Measurements from ENCODE around the gene NDUFA8. TPM values are rescaled to one million over a fixed set of nuclear protein-coding genes. Genes with fewer than 3 reads are reported as not detected.

The NDUFA8 gene
- total and polyA plus RNA-seq, 2 of the 4 experiments (the other 2 are of a cell fraction) = 45.2 to 98.1 TPM

DNA sequence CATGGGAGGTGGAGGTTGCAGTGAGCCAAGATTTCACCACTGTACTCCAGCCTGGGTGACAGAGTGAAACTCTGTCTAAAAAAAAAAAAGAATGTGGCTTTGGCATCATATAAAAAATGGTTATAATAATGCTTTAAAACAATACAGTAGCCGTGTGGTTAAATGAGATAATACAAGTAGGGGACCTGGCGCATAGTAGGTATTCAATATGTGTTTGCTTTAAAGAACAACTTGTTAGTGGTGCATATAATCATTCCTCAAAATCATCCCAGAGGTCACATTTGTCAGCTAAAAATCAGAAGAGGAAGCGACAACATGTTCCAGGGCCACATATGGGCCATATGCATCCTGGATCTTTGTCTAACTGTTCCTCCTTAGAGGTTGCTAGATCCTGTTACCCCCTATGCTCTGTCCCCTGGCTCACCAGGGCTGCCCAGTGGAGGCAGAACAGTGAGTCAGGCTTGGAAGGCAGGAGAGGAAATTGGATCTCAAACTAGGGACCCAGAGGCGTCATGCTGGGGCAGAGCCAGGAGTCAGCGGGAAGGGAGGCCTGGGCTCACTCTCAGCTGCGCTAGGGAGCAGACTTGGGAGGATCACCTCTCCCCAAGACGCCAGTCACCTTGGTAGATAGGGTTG lies 41.5 kb upstream of the NDUFA8 start:
- Histone ChIP-seq H2AK9ac (replicated peaks; ENCODE audit: low read depth, low read length, poor library complexity) (no peak overlapping the region), H3K4me3 (ENCODE audit: insufficient read depth, low read depth, low read length) (no peak overlapping the region), H3K4me1 (ENCODE audit: control insufficient read depth, insufficient read depth, low read length) (peaks cover 5% of the 10 kb centered on the region; the same call in 1 of the 2 replicates), H4K8ac (ENCODE audit: low read depth in 2 of 2, low read length in 2 of 2) (no peak overlapping the region), H3K36me3 (ENCODE audit: control insufficient read depth, insufficient read depth, low read length) (no peaks in the 10 kb centered on the region), H3K9ac (ENCODE audit: low read depth, low read length) (no peak overlapping the region), H2BK15ac (ENCODE audit: low read depth, low read length) (no peak overlapping the region), H4K91ac (ENCODE audit: insufficient read depth, low read depth, low read length) (no peak overlapping the region), H4K20me1 (ENCODE audit: insufficient read depth, low read length) (peaks cover 4% of the 10 kb centered on the region; the same call in 1 of the 2 replicates), H2AK5ac (ENCODE audit: low read depth, low read length) (no peak overlapping the region), H2BK5ac (ENCODE audit: low read depth, low read length, poor library complexity, severe bottlenecking) (no peak overlapping the region), H3K4ac (ENCODE audit: low read depth, low read length) (no peak overlapping the region), H3K14ac (replicated peaks; ENCODE audit: low read depth, low read length) (no peak overlapping the region), H3K23ac (ENCODE audit: low read depth, low read length) (no peak overlapping the region), H3K18ac (ENCODE audit: low read depth, low read length) (no peak overlapping the region), H3K27ac (ENCODE audit: insufficient read depth, low read length) (no peak overlapping the region), H4K5ac (ENCODE audit: low read depth, low read length) (no peak overlapping the region), H2AFZ (replicated peaks; ENCODE audit: low read length, poor library complexity) (peak overlapping the region; percentile 38), H3K56ac (ENCODE audit: extremely low read depth, insufficient read depth, low read length) (no peak overlapping the region), H3K9me1 (ENCODE audit: insufficient read depth, low read length) (no peaks in the 10 kb centered on the region; the same call in 1 of the 2 replicates), H3K79me1 (ENCODE audit: low read depth in 1 of 2, low read length in 2 of 2) (no peaks in the 10 kb centered on the region), H3K27me3 (ENCODE audit: control insufficient read depth, insufficient read depth, low read length) (peaks cover 17% of the 10 kb centered on the region), H2BK120ac (ENCODE audit: low read depth, low read length) (no peak overlapping the region), H2BK20ac (ENCODE audit: low read depth, low read length) (no peak overlapping the region), H3K9me3 (ENCODE audit: control insufficient read depth, insufficient read depth, low read length) (no peaks in the 10 kb centered on the region), H3K4me2 (ENCODE audit: low read depth, low read length) (no peak overlapping the region)
- no TSS peak for BruUV-seq (replicated peaks)
- dilution Hi-C loops (cut with HindIII; ENCODE audit: low sequenced_read_pairs, unreplicated experiment) (no loop called here), intact Hi-C loops (cut with micrococcal nuclease) (no loop called here), in situ Hi-C loops (cut with MboI; ENCODE audit: low sequenced_read_pairs) (no loop called here)
- CTCF ChIA-PET = no interaction called here
- peak; percentile 80 for ATAC-seq (ENCODE audit: low read depth)
- WGBS, 2 experiments (ENCODE audit: extremely low coverage in 2 of 2, insufficient read length in 1 of 2) = no CpG with 5 or more reads among the region's 7 CpGs
- peak; percentile 79 for DNase-seq
- POLR2A ChIA-PET (ENCODE audit: unreplicated experiment) = no interaction called here
- 0 out of 2 replicates have a peak, but pooled peaks have one; percentile 23 for TF ChIP-seq MAZ (IDR thresholded peaks at IDR 0.05; ENCODE audit: borderline replicate concordance, low read depth, low read length)
- no peak for TF ChIP-seq MAFK (IDR thresholded peaks at IDR 0.05; ENCODE audit: low read depth, low read length)

Measured in IMR-90 (cell line).